ENCODE results near the gene MAP3K13. TPM values are rescaled to one million over a fixed set of nuclear protein-coding genes. Genes with fewer than 3 reads are reported as not detected.

MAP3K13 gene
- total and polyA plus RNA-seq, 10 of the 15 experiments (the other 5 are each of a cell fraction or from before 2014, with no cell fraction given), result 10.5 to 70.8 (median 26.8) TPM

GRCh38 chr3:185484296-185484695 lies 121.4 kb downstream of the MAP3K13 start:
- in situ Hi-C loops (cut with MboI) (no loop called here), intact Hi-C loops (cut with micrococcal nuclease; ENCODE audit: unreplicated experiment) (no loop called here)
- BruUV-seq (replicated peaks), result no TSS peak
- Histone ChIP-seq H3K9ac (ENCODE audit: control insufficient read depth, insufficient read depth, low read length) (no peak overlapping the region), H3K4me3 (no peak overlapping the region), H3K36me3 (ENCODE audit: control insufficient read depth in 2 of 2, insufficient read depth in 2 of 2, low read length in 1 of 2) (peaks cover 3 to 10% of the 10 kb centered on the region in 2 experiments; a peak in 2 of 4 replicates), H3K79me2 (ENCODE audit: control insufficient read depth, insufficient read depth, low read length) (no peaks in the 10 kb centered on the region), H4K20me1 (ENCODE audit: control insufficient read depth, insufficient read depth) (no peaks in the 10 kb centered on the region), H3K9me3 (replicated peaks; ENCODE audit: control insufficient read depth, insufficient read depth, low read length) (peaks cover 3% of the 10 kb centered on the region; the same call in 2 of the 3 replicates), H3K4me2 (ENCODE audit: control insufficient read depth, insufficient read depth) (no peak overlapping the region), H3K27me3 (replicated peaks in 1 of 2; ENCODE audit: control insufficient read depth in 2 of 2, insufficient read depth in 2 of 2, low read length in 1 of 2) (no peaks in the 10 kb centered on the region), H3K27ac (ENCODE audit: control insufficient read depth, insufficient read depth) (no peak overlapping the region), H2AFZ (ENCODE audit: control insufficient read depth, low read depth, low read length) (no peak overlapping the region), H3K4me1 (ENCODE audit: control insufficient read depth, insufficient read depth, low read length) (no peaks in the 10 kb centered on the region)
- 85% methylated on average over 3 of the region's 3 CpGs for WGBS (ENCODE audit: insufficient coverage, insufficient replicate concordance, low lambda C conversion rate, missing lambda C conversion rate)
- ChIA-PET CTCF (no interaction called here), RAD21 (ENCODE audit: unreplicated experiment) (no interaction called here), POLR2A (interaction anchor here (0.5 kb wide), 1 partner anchor 89 kb away, joined by 3 read pairs; no protein-coding TSS in a partner anchor), SMC1A (ENCODE audit: uncharacterized antibody, unreplicated experiment) (no interaction called here)
- TF ChIP-seq SREBF1 (IDR thresholded peaks at IDR 0.05; ENCODE audit: low read length) (no peak), NFXL1 (IDR thresholded peaks at IDR 0.05; ENCODE audit: borderline replicate concordance) (no peak), HDAC2 (IDR thresholded peaks at IDR 0.05) (no peak), NR2F1 (conservative IDR thresholded peaks at IDR 0.05) (no peak), MXI1 (IDR thresholded peaks at IDR 0.05; ENCODE audit: low read depth, low read length) (no peak), SUPT20H (IDR thresholded peaks at IDR 0.05; ENCODE audit: borderline replicate concordance, control insufficient read depth, low read depth, low read length) (no peak), CBX5 (IDR thresholded peaks at IDR 0.05; ENCODE audit: low read depth) (no peak), GABPA (IDR thresholded peaks at IDR 0.05; ENCODE audit: low read depth) (no peak)
- TF ChIP-seq, protein P1, sequence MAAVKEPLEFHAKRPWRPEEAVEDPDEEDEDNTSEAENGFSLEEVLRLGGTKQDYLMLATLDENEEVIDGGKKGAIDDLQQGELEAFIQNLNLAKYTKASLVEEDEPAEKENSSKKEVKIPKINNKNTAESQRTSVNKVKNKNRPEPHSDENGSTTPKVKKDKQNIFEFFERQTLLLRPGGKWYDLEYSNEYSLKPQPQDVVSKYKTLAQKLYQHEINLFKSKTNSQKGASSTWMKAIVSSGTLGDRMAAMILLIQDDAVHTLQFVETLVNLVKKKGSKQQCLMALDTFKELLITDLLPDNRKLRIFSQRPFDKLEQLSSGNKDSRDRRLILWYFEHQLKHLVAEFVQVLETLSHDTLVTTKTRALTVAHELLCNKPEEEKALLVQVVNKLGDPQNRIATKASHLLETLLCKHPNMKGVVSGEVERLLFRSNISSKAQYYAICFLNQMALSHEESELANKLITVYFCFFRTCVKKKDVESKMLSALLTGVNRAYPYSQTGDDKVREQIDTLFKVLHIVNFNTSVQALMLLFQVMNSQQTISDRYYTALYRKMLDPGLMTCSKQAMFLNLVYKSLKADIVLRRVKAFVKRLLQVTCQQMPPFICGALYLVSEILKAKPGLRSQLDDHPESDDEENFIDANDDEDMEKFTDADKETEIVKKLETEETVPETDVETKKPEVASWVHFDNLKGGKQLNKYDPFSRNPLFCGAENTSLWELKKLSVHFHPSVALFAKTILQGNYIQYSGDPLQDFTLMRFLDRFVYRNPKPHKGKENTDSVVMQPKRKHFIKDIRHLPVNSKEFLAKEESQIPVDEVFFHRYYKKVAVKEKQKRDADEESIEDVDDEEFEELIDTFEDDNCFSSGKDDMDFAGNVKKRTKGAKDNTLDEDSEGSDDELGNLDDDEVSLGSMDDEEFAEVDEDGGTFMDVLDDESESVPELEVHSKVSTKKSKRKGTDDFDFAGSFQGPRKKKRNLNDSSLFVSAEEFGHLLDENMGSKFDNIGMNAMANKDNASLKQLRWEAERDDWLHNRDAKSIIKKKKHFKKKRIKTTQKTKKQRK (IDR thresholded peaks at IDR 0.05; ENCODE audit: low read depth, low read length), result no peak
- DNase-seq (ENCODE audit: low read depth, low spot score) (no peak), FAIRE-seq (no peak), ATAC-seq (no peak)

All from GM12878 (cell line).